Endothelial cell of umbilical vein (primary cell): ENCODE measurements around the gene TICAM1. TPM values are rescaled to one million over a fixed set of nuclear protein-coding genes. Genes with fewer than 3 reads are reported as not detected.

Experiments used
- BruUV-seq: library from RNA; stranded (reverse); fragments of 400-500 nt; replicated peaks from 2 replicates; lab custom pipeline; 2021; lab: Mats Ljungman, UMichigan
- CTCF ChIA-PET: fragments of 300-600, 350-600 bp; sonication (Branson Sonifier 250); formaldehyde crosslinking; loops from one replicate; lab custom pipeline; 2021; ENCODE audit warnings: antibody characterized with exemption, inconsistent platforms; lab: Charles Lee
- POLR2A ChIA-PET: fragments of 300-600, 350-600 bp; sonication (Branson Sonifier 250); formaldehyde crosslinking; loops from one replicate; lab custom pipeline; 2021; ENCODE audit warnings: antibody characterized with exemption, inconsistent platforms; lab: Charles Lee
- DNase-seq: peaks from one replicate; pipeline ENCODE4 v3.0.0-alpha.2; 2011; ENCODE audit warnings: low read depth, low spot score
- FAIRE-seq: peaks from 2 replicates; lab custom pipeline; 2011; peaks lifted over from hg19 to GRCh38; lab: Jason Lieb, UNC
- H2AFZ ChIP-seq: 2 replicates; pipeline ENCODE4 v1.6.0; 2012; ENCODE audit warnings: low read depth, low read length, control low read depth, inconsistent platforms
- H3K27ac ChIP-seq: 2 replicates; pipeline ENCODE4 v1.5.1; 2011; ENCODE audit warnings: low read depth, mild to moderate bottlenecking, control low read depth, low read length, moderate library complexity; ENCODE audit not compliant: insufficient read depth
- H3K27me3 ChIP-seq, 2 experiments: 2 replicates each; pipeline versions ENCODE4 v1.6.0 to v1.6.1; 2011; ENCODE audit warnings: low read length in 2 of 2, mixed read lengths in 1 of 2; ENCODE audit not compliant: control insufficient read depth in 2 of 2, insufficient read depth in 2 of 2
- H3K36me3 ChIP-seq, 2 experiments: 2 replicates in 1 of 2; 3 replicates in 1 of 2; pipeline ENCODE4 v1.5.1; 2011; ENCODE audit warnings: low read length in 2 of 2, mild to moderate bottlenecking in 1 of 2, moderate library complexity in 1 of 2; ENCODE audit not compliant: control insufficient read depth in 2 of 2, insufficient read depth in 2 of 2; ENCODE audit errors: extremely low read depth in 1 of 2
- H3K4me1 ChIP-seq: 3 replicates; pipeline ENCODE4 v1.5.1; 2011; ENCODE audit warnings: mild to moderate bottlenecking, low read length; ENCODE audit not compliant: control insufficient read depth, insufficient read depth; ENCODE audit errors: extremely low read depth
- H3K4me2 ChIP-seq: 2 replicates; pipeline ENCODE4 v1.6.1; 2011; ENCODE audit warnings: low read length, control low read depth, mixed read lengths; ENCODE audit not compliant: insufficient read depth
- H3K4me3 ChIP-seq, 3 experiments: fragments of 200-600 bp in 1 of 3; sonication (generic), shearing (Covaris generic) in 1 of 3; replicated peaks in 1 of 3; 2 replicates each; pipeline ENCODE4 v1.5.1; 2011 to 2016; ENCODE audit warnings: control low read depth in 3 of 3, low read length in 3 of 3, mild to moderate bottlenecking in 2 of 3, inconsistent platforms in 1 of 3, low read depth in 1 of 3, moderate library complexity in 1 of 3; ENCODE audit not compliant: insufficient read depth in 1 of 3
- H3K79me2 ChIP-seq: 2 replicates; pipeline ENCODE4 v1.6.0; 2012; ENCODE audit warnings: low read length, inconsistent platforms; ENCODE audit not compliant: control insufficient read depth, insufficient read depth
- H3K9ac ChIP-seq: replicated peaks from 2 replicates; pipeline ENCODE3; 2011; ENCODE audit warnings: low read length, control low read depth; ENCODE audit not compliant: insufficient read depth; ENCODE audit errors: extremely low read depth
- H3K9me1 ChIP-seq: replicated peaks from 3 replicates; pipeline ENCODE4 v1.6.0; 2011; ENCODE audit warnings: mild to moderate bottlenecking, low read length; ENCODE audit not compliant: control insufficient read depth, insufficient read depth; ENCODE audit errors: extremely low read depth
- H3K9me3 ChIP-seq: replicated peaks from 2 replicates; pipeline ENCODE4 v1.5.1; 2012; ENCODE audit warnings: low read length, inconsistent platforms; ENCODE audit not compliant: control insufficient read depth, insufficient read depth
- H4K20me1 ChIP-seq: replicated peaks from 2 replicates; pipeline ENCODE3; 2011; ENCODE audit warnings: mild to moderate bottlenecking, low read length; ENCODE audit not compliant: control insufficient read depth, insufficient read depth; ENCODE audit errors: extremely low read depth
- CTCF ChIP-seq, 2 donors: IDR thresholded peaks; 1 replicate in 1 of 2; 2 replicates in 1 of 2; pipeline ENCODE4 v1.5.1; 2011; ENCODE audit warnings: low read length in 2 of 2, mild to moderate bottlenecking in 2 of 2, moderate library complexity in 2 of 2, control low read depth in 1 of 2, inconsistent platforms in 1 of 2, low read depth in 1 of 2; ENCODE audit not compliant: insufficient read depth in 1 of 2; ENCODE audit errors: extremely low read depth in 1 of 2
- EZH2 ChIP-seq: IDR thresholded peaks from 2 replicates; pipeline ENCODE4 v1.6.1; 2012; ENCODE audit warnings: borderline replicate concordance, low read depth, mild to moderate bottlenecking, moderate library complexity, low read length, inconsistent platforms; ENCODE audit not compliant: severe bottlenecking
- FOS ChIP-seq: IDR thresholded peaks from 2 replicates; pipeline ENCODE4 v1.6.1; 2011; ENCODE audit warnings: mild to moderate bottlenecking, low read length, moderate library complexity, borderline replicate concordance; ENCODE audit not compliant: insufficient read depth
- GATA2 ChIP-seq: IDR thresholded peaks from 2 replicates; pipeline ENCODE4 v1.7.0; 2011; ENCODE audit warnings: low read depth, mild to moderate bottlenecking, moderate library complexity, mixed read lengths, low read length; ENCODE audit not compliant: insufficient read length, insufficient read depth
- JUN ChIP-seq: IDR thresholded peaks from 2 replicates; pipeline ENCODE4 v1.6.1; 2011; ENCODE audit warnings: borderline replicate concordance, low read depth; ENCODE audit not compliant: insufficient read length, insufficient read depth
- MAX ChIP-seq: IDR thresholded peaks from 2 replicates; pipeline ENCODE4 v1.6.1; 2011; ENCODE audit not compliant: insufficient read depth, insufficient read length
- MYC ChIP-seq: IDR thresholded peaks from one replicate; pipeline ENCODE4 v1.6.1; 2011; ENCODE audit warnings: mild to moderate bottlenecking, low read depth, low read length
- POLR2A ChIP-seq: IDR thresholded peaks from 2 replicates; pipeline ENCODE4 v1.6.1; 2012; ENCODE audit warnings: low read depth, mild to moderate bottlenecking, control low read depth, low read length
- POLR2AphosphoS5 ChIP-seq: IDR thresholded peaks from 2 replicates; pipeline ENCODE4 v1.6.1; 2012; ENCODE audit warnings: low read depth, mild to moderate bottlenecking, control low read depth, low read length, moderate library complexity; ENCODE audit not compliant: insufficient read depth
- dilution Hi-C: fragments of 300-500 bp; cut with MboI; formaldehyde crosslinking; loops from one replicate; pipeline ENCODE4 v1.15.0; 2019; ENCODE audit warnings: low sequenced_read_pairs; ENCODE audit not compliant: extremely low pct_ligation_motif_present
- intact Hi-C: fragments of 100-400 bp; cut with micrococcal nuclease; formaldehyde crosslinking; loops from one replicate; pipeline ENCODE4 v1.10.0; 2022
- polyA plus RNA-seq, 4 experiments: library from polyadenylated mRNA; depleted of rRNA in 3 of 4; stranded (reverse) in 3 of 4; unstranded in 1 of 4; fragments of >200 nt; gene quantifications; 2 replicates each; pipeline versions ENCODE4 v1.2.1 to v1.2.3, GENCODE V29; 2011 to 2012; ENCODE audit warnings: missing spikeins in 1 of 4
- total RNA-seq: library from RNA; stranded (reverse); gene quantifications from 2 replicates; pipeline ENCODE4 v1.2.3, GENCODE V29; 2021

TICAM1 gene
- total and polyA plus RNA-seq, 2 donors (not counting 3 experiments of a cell fraction or from before 2014, with no cell fraction given): 4.8 to 17.6 TPM

DNA sequence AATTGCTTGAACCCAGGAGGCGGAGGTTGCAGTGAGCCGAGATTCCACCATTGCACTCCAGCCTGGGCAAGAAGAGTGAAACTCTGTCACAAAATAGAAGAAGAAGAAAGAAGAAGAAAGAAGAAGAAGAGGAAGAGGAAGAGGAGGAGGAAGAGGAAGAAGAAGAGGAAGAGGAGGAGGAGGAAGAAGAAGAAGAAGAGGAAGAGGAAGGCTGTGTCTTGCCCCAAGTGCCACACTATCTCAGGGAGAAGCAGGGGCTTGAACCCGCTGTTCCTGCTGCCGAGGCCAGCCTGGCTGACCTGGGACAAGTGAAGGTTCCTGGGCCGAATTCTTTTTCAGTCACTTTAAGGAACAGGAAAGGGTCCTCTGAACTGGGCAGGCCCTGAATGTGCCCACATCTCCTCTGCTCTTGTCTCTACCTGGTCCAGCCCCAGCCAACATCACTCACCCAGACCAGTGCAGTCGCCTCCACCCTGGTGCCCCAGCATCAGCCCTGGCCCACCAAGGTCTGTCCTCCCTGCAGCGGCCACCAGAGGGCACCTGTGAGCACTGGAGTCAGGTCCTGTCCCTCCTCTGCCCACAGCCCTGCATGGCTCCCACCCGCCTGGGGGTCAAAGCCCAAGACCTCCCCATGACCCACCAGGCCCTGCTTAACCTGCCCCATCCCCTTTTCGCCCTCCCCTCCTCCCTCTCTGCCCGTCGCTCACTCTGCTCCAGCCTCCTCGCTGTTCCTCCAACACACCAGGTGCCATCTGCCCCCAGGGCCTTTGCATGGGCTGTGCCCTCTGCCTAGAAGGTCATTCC lies 20.0 kb downstream of the TICAM1 start:
- no peak overlapping the region for H3K4me3 ChIP-seq
- dilution Hi-C loops (no loop called here), intact Hi-C loops (loop anchor here (1.0 kb wide), 1 partner anchor 20 kb away; the partner anchor contains the start of gene TICAM1)
- H4K20me1 ChIP-seq: no peaks in the 10 kb centered on the region
- H3K9ac ChIP-seq: no peak overlapping the region
- POLR2A ChIA-PET: no interaction called here
- DNase-seq (peak; percentile 68), FAIRE-seq (peak; percentile 75)
- H3K36me3 ChIP-seq: peaks cover 0 to 1% of the 10 kb centered on the region in 2 experiments
- H3K4me1 ChIP-seq: peaks cover 5% of the 10 kb centered on the region
- no TSS peak for BruUV-seq
- no peak for TF ChIP-seq GATA2
- peak; percentile 89 to 96 for TF ChIP-seq CTCF (IDR thresholded peaks at IDR 0.05; ENCODE audit: extremely low read depth in 1 of 2, insufficient read depth in 1 of 2, low read depth in 1 of 2, low read length in 2 of 2)
- H2AFZ ChIP-seq: no peak overlapping the region
- CTCF ChIA-PET: interaction anchor here (1.7 to 10.2 kb wide), 10 partner anchors 12 to 220 kb away, joined by 7 to 514 read pairs (median 32); partner anchors contain the start of gene TICAM1
- H3K4me2 ChIP-seq: no peak overlapping the region
- H3K27ac ChIP-seq: peak overlapping the region; percentile 92
- H3K9me1 ChIP-seq: no peaks in the 10 kb centered on the region
- H3K27me3 ChIP-seq: no peaks in the 10 kb centered on the region
- H3K9me3 ChIP-seq: no peaks in the 10 kb centered on the region
- no peaks in the 10 kb centered on the region for H3K79me2 ChIP-seq

- H3K4me3 ChIP-seq: no peak overlapping the region
- FAIRE-seq: no peak
- no peaks in the 10 kb centered on the region for H3K36me3 ChIP-seq
- no peaks in the 10 kb centered on the region for H3K4me1 ChIP-seq
- H3K27me3 ChIP-seq: no peaks in the 10 kb centered on the region
- no peak for DNase-seq
- no peaks in the 10 kb centered on the region for H3K9me1 ChIP-seq
- no peak overlapping the region for H3K27ac ChIP-seq
- H3K4me2 ChIP-seq: no peak overlapping the region
- POLR2A ChIA-PET: no interaction called here
- H3K79me2 ChIP-seq: no peaks in the 10 kb centered on the region
- H2AFZ ChIP-seq: no peak overlapping the region
- CTCF ChIA-PET: interaction anchor here (10.2 kb wide), 1 partner anchor 46 kb away, joined by 514 read pairs; no protein-coding TSS in a partner anchor
- H3K9me3 ChIP-seq: no peaks in the 10 kb centered on the region
- TF ChIP-seq JUN (no peak), MAX (no peak), GATA2 (no peak), MYC (no peak), EZH2 (no peak), POLR2A (no peak), POLR2AphosphoS5 (no peak), CTCF (IDR thresholded peaks at IDR 0.05; ENCODE audit: extremely low read depth in 1 of 2, insufficient read depth in 1 of 2, low read depth in 1 of 2, low read length in 2 of 2) (no peak), FOS (no peak)
- H3K9ac ChIP-seq: no peak overlapping the region
- intact Hi-C loops: no loop called here
- BruUV-seq: no TSS peak
- H4K20me1 ChIP-seq: no peaks in the 10 kb centered on the region
- dilution Hi-C loops: no loop called here
Measured at GRCh38 chr19:4807188-4807587, 24.3 kb downstream of the TICAM1 start.
